EH (cell line): ENCODE measurements around the gene FBXO34.
"Not testable (repeated sequence)": the region's sequence is repeated elsewhere in the genome, so short reads cannot be mapped to it uniquely, and the experiment has no call there.

ENCODE experiments used
- DNase-seq: peaks from one replicate; pipeline ENCODE4 v3.0.0-alpha.2; 2015; ENCODE audit warnings: low read depth

The FBXO34 gene

DNA sequence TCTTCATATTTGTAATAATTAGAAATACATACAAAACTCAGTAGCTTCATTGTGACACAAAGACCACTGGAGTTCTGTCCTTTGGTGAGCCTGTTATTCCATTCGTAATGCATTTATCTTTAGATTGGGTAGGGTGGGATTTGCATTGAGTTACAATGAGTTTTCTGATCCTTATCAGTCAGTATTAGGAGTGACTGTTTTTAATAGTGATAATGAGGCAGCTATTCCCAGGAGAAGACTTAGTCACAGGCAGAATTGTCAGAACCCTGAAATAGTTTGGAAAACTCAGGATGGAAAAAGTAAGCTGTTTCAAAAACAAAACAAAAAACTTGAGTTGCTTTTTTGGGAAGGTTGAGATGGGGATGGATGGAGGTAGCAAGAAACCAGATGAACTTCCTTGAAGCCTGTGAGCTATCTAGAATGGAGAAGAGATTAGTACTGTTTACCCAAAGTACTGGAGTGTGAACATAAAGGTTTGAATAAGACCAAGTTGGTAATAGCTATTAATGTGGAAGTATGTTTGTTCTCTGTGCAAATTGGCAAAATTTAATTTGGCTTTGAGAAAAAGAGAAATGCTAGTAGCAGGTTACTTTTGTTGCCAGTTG lies 38.6 kb downstream of the FBXO34 start:
- peak; percentile 13 for DNase-seq

DNA sequence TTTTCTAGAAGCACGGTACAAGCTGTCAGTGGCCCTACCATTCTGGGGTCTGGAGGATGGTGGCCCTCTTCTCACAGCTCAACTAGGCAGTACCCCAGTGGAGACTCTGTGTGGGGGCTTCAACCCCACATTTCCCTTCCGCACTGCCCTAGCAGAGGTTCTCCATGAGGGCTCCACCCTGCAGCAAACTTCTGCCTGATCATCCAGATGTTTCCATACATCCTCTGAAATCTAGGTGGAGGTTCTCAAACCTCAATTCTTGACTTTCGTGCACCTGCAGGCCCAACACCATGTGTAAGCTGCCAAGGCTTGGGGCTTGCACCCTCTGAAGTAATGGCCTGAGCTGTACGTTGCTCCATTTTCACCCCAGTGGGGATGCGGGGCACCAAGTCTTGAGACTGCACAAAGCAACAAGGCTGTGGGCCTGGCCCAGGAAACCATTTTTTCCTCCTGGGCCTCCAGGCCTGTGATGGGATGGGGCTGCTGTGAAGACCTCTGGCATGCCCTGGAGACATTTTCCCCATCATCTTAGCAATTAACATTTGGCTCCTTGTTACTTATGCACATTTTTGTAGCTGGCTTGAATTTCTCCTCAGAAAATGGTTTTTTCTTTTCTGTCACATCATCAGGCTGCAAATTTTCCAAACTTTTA lies 41.3 kb downstream of the FBXO34 start:
- not testable (repeated sequence) for DNase-seq

DNA sequence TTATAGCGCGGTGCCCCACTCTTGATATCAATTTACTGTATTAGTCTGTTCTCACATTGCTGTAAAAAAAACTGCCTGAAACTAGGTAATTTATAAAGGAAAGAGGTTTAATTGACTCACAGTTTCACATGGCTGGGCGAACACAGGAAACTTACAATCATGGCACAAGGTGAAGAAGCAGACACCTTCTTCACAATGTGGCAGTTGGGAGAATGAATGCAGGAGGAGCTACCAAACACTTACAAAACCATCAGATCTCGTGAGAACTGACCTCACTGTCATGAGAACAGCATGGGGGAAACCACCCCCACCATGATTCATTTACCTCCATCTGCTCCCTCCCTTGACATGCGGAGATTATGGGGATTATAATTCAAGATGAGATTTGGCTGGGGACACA lies 42.3 kb downstream of the FBXO34 start:
- no peak for DNase-seq

DNA sequence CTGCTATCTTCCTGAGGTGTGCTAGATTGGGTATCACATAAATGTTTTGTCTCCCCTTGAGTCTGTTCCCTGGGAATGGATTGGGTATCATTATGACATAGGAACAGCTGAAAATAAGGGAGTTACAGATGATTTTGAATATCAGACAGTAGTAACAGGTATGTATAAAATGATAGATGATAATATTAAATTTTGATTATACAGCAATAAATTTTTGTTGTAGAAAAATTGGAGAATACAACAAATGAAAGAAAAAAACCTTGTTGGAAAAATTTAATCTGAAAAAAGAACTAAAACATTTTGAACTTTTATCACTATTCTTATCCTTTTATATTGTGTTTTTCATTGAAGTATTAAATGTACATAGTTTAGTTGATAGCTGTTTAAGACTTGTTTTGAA lies 43.2 kb downstream of the FBXO34 start:
- DNase-seq, result no peak

DNA sequence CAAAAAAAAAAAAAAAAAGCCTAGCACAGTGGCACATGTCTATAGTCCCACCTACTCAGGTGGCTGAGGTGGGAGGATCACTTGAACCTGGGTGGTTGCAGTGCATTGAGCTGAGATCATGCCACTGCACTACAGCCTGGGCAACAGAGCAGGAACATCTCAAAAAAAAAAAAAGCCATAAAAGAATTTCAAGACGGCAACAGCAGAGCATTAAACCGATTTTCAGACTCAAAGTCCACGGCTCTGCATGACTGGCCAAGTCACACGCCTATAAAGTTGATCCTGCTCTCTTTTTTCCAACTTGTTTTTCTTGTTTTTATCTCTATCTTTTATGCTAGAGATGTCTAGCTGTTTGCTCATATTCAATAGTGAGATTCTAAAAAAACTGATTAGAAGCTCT lies 45.3 kb downstream of the FBXO34 start:
- DNase-seq, result no peak

DNA sequence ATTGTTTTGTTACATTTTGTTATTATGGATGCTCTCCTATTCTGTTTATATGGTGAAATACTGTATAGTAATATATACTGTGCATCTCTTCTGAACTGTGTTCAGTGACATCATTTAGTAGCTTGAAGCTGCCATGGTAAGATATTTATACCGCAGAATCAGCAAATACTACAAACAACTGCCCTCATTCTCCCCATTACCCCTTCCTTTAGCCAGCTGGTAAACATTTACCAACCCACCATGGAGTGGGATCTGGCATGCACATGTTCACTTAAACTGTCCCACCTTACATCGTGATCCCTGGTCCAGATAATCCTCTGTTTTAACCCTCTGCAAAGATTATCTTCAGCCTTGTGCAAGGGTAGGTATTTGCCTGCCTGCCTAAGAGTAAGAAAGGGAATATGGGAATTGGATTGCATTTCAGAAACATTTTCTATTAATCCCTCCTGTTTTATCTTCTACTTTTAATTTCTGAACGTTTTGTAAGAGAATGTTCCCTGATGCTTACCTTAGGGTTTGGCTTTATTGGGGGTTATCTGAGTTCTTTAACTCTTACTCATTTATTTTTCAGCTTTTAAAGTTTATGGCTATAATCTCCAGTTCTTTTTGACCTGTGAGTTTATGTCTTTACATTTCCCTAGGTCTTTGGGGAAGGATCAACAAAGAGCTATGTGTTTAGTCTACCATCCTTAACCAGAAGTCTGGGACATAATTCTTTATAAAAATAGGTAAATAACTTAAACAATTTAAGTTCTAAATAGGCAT lies 46.5 kb downstream of the FBXO34 start:
- DNase-seq, result no peak

DNA sequence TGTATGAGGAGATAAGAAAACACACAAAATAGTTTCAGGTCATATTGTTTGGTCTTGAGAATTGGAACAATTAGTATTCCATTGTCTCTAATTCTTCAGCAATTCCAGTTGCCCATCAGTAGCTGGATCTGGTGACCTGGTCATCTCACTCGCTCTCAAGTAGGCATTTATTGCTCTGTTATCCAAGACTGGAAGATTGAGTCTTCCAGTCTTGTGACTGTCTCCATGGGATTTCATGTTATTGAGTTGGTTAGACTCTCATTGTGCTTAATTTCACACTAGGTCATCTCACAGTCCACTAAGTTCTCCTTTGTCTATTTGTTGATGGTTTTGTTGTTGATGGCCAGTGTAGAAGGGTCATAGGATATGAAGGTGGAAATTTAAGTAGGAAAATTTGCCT lies 47.5 kb downstream of the FBXO34 start:
- no peak for DNase-seq

DNA sequence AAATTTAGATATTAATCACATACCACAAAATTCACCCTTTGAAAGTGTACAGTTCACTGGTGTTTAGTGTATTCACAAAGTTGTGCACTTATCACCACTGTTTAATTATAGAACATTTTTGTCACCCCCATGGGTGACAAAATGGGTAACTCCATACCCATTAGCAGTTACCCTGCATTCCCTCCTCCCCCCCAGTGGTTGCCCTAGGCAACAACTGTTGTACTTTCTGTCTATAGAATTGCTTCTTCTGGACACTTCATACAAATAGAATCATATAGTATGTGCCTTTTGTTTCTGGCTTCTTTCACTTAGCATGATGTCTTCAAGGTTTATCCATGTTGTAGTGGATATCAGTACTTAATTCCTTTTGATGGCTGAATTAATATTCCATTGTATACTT lies 52.7 kb downstream of the FBXO34 start:
- DNase-seq, result no peak

DNA sequence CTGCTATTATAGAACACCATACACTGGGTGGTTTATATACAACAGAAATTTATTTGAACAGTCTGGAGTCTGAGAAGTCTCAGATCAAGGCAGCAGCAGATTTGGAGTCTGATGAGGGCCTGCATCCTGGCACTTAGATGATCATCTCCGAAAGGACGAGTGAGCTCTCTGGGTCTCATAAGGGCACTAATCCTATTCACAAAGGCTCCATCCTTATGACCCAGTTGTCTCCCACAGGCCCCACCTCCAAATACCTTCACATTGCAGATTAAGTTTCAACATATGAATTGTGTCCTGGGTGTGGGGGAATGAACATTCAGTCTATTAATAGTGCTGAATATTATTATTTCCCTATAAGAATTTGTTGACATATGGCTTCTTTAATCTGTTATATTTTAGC lies 53.6 kb downstream of the FBXO34 start:
- no peak for DNase-seq

DNA sequence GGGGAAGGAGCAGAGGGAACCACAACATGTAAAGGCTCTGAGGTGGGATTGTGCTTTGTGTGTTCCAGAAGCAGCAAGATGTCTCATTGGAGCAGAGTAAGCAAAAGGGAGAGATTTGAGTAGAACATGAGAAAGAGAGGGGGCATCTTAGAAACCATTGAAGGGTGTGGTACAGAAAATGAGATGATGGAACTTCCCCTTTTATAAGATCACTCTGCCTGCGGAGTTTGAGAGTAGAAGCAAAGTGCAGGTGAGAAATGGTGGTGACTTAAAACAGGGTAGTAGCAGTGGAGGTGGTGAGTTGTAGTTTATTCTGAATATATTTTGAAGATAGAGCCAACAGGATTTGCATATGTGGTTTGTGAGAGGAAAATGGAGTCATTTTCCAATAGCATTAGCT lies 56.0 kb downstream of the FBXO34 start:
- DNase-seq, result no peak

DNA sequence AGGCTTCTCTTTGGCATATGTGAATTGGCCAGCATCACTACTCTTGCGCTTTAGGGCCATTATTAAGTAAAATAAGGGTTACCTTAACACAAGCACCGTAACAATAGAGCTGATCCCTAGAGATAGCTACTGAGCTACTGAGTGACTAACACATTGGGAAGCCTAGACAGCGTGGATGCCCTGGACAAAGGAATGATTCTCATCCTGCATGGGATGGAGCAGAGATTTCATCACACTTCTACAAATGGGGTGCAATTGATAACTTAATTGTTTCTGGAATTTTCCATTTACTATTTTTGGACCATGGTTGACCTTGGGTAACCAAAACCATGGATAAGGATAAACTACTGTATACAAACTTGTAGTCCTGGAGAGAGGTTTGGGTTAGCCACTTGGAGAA lies 57.1 kb downstream of the FBXO34 start:
- DNase-seq, result peak; percentile 35

DNA sequence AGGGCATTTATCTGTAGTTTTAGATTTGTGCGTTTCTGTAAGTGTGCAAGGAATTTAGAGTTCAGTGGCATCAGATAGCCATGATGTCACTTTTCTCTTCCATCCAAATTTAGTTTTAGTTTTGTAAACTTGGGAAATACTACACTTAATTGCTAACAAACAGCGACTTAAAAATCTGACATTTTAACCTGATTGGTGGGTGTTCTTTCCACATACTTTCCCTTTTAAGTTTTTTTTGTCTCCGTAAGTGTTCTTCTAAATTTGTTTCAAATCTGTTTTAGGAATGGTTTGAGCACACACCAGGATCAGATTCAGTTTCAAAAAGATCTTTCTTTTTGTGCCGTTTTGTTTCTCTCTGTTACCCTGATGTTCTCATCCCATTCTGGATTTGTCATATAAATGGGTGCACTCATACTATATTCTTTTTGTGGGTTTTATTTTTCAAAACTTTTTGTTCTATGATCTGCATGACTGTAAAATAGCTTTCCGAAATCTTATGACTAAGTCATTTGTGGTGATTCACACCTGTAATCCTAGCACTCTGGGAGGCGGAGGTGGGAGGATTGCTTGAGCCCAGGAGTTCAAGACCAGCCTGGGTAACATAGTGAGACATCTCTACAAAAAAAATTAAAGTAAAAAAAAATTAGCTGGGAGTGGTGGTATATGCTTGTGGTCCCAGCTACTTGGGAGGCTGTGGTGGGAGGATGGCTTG lies 58.9 kb downstream of the FBXO34 start:
- peak; percentile 10 for DNase-seq

DNA sequence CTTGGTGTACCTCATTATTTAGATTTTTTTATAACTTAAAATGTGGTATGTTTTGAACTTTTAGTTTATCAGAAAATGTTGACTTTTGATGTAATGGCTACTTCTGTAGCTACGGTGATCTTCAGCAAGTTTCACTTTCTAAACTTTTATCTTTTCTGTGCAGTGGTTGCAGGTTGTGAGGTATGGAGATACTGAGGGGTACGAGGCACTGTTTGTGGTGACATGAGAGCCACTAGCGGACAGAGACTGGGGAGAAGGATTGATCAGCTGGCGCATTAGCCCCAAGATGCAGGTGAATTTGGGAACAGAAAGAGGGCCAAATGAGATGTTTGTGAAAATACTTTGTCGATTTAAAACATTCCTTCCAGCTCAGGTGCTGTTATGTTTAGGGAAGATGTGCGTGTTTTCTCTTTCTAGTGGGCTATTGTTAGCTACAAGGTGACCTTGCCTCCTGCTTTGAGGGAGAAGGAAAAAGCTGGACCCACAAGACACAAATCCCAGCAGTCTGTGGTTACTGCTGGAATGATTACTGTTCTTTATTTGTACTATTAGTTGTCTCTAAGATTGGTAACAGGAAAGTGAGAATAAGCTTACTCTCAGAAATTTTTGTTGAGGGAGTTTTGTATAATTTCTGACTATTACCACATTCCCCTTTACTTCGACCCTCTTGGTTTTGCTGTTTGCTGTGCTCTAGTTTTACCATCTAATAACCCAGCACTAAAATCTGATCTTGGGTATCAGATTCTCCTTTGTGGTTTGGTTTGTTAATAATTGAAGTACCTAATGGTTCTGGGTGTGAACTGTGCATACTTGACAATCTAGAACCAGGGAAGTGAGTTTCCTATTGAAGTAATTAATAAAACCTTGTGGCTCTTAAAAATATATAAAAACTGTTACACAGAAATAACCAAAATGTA lies 61.7 kb downstream of the FBXO34 start:
- DNase-seq, result peak; percentile 14

DNA sequence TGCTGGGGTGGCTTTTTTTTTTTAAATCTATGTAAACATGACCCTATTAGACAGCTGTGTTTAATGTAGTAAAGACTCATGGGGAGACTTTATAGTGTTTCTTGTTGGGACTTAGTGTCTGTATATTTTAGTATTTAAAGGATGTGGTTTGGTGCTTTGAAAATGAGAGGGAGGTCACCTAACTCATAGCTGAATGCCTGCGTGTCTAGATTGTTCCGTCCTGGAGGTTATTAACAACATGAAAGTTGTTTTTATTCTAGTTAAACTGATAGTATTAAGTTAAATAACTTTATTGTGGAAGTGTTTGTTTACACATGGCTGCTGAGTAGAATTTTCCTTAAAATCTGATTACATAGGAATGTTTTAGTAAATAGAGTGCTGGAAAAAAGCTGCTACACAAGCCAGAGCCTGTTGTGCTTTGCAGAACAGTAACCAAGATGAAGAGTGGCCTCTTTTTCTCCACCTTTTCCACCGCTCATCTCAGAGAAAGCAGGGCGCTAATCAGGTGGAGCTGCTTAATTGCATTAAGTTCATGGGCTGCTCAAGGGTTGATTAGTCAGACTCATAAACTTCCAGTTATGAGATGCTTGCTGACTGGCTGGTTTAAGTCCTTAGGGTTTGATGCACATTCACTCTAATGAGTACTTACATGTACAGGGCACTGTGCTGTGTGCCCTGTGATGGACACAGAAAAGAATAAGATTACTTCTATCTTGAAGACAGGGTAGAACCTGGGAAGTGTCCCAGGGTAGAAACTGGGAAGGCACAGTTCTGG lies 62.7 kb downstream of the FBXO34 start:
- DNase-seq, result peak; percentile 69

DNA sequence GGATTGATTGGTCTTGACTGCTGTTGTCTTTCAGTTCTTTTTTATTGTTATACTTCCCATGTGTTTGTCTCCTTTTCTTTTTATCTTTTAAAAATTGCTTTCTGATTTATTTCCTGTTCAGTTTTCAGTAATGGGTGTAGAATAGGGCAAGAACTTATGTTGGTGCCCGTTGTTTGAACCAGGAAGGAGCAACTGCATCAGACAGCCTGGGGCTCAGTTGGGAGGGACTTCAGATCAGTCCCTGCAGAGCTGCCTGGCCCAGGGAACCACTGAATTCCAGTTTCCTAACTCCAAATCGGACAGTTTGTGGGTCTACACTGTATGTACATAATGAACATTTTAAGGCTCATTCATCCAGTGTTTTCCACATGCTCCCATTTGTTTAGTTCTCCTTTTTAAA lies 64.9 kb downstream of the FBXO34 start:
- peak; percentile 72 for DNase-seq

DNA sequence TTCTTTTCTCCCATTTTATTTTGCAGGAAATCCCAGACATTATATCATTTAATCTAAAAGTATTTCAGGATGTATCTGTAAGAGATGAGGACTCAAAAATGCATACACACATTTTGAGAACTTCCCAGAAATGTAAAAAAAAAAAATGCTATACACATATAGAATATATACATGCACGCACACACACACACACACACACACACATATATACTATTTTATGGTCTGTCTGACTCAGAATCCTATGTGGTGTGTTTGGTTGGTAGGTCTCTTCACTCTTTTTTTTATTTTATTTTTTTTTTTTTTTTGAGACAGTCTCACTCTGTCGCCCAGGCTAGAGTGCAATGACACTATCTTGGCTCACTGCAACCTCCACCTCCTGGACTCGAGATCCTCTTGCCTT lies 65.5 kb downstream of the FBXO34 start:
- DNase-seq, result no peak

DNA sequence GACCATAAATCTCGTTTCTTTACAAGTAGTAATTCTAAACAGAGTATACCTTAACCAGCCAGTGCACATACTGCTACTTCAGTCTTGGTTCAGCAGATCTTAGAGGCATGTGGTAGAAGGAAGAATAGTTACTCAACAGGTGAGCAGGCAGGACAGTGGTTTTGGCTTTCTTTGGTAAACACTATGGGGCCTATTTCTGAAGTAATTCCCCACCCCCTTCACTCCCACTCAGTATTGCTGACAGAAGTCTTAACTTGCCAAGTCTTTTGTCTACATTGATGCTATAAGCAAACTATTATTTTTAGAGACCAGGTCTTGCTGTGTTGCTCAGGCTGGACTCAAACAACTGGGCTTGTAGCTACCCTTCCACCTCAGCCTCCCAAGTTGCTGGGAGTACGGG lies 68.5 kb downstream of the FBXO34 start:
- DNase-seq, result no peak

DNA sequence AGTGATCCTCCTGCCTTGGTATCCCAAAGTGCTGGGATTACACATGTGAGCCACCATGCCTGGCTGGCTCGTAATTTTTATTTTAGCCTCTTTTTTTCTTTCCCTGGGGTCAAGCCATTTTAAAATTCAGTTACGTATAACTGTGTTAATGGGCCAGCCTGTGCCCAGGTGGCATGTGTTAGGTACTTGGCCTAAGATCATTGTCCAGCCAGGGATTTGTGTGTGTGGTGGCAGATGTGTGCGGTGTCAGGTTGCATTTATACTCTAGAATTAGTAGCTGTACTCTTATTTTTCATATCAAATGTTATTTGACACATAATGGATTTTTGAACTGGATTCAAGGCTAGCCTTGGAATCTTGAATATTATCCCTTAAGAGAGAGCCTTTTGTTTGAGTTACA lies 69.3 kb downstream of the FBXO34 start:
- DNase-seq, result no peak

DNA sequence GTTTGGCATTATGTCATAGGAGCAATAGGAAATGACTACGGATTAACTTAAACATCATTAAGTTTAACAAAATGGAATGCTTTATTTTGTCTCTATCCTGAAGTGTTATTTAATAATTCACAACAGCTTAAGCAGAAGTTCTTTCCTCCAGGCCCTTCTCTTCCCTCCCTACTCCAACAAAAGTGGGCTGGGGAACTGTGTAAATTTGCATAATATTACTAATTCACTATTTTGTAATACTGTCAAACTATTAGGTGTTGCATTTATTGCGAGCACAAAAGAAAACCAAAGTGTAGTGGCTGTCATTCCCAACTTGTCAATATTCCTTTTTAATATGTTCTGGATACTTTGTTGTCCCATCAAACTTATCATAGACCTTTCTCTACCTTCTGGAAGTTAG lies 70.6 kb downstream of the FBXO34 start:
- DNase-seq, result no peak

DNA sequence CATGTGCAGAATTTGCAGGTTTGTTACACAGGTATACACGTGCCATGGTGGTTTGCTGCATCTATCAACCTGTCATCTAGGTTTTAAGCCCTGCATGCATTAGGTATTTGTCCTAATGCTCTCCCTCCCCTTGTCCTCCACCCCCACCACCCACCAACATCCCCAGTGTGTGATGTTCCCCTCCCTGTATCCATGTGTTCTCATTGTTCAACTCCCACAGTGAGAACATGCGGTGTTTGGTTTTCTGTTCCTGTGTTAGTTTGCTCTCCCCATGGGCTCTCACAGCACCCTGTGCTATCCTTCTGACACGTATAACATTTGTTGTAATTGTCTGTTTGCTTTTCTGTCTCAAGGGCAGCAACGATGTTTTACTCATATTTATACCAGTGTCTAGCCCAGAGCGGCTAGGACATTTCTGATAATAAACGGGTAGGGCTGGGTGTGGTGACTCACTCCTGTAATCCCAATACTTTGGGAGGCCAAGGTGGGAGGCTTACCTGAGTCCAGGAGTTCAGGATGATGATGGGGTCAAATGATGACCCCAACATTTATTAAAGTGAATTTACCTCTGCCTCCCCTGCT lies 73.5 kb downstream of the FBXO34 start:
- not testable (repeated sequence) for DNase-seq

DNA sequence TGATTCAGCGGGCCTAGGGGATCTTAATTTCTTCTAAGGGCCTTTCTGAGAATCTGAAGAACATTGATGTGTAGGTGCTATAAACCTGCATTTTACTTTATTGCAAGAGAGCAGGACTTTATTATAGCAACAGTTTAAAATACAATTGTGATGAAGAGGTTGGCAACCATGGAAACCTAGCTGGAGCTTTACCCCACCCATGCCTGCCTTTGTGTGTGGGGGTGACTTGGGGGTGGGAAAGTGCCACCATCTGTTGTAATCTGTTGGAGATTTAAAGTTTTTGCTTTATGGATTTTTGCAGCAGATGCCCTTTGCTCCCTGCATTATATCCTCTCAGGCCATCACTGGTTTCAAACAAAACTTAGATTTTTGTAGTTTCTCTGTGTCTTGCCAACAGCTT lies 75.8 kb downstream of the FBXO34 start:
- DNase-seq, result no peak
